GM19467 (cell line): ENCODE results near the gene ACTR2.

ENCODE experiments used
- ATAC-seq: cut with Tn5 transposase; IDR thresholded peaks from one replicate; pipeline ENCODE4 v1.9.1; 2021; ENCODE audit warnings: mild to moderate bottlenecking, moderate library complexity; ENCODE audit not compliant: unreplicated experiment

ACTR2 gene

DNA sequence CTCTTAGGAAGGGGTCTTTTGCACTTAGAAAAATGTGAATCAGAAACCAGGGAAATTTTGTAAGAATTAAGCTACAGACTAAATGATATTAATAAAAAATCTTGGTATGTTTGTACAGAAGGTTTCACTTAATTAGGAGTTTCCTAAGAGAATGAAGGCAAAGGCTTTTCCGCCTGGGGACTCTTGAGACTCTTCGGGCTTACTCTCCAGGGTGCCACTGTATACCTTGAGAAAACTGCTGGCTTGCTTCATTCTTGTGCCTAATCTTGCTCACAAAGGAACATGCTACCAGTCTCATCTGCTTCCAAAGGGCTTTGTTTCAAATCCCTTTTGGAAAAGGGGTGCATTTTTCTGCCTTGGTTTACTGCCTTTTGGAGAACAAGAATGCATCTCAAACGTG, 49.5 kb downstream of the ACTR2 start:
- no peak for ATAC-seq

DNA sequence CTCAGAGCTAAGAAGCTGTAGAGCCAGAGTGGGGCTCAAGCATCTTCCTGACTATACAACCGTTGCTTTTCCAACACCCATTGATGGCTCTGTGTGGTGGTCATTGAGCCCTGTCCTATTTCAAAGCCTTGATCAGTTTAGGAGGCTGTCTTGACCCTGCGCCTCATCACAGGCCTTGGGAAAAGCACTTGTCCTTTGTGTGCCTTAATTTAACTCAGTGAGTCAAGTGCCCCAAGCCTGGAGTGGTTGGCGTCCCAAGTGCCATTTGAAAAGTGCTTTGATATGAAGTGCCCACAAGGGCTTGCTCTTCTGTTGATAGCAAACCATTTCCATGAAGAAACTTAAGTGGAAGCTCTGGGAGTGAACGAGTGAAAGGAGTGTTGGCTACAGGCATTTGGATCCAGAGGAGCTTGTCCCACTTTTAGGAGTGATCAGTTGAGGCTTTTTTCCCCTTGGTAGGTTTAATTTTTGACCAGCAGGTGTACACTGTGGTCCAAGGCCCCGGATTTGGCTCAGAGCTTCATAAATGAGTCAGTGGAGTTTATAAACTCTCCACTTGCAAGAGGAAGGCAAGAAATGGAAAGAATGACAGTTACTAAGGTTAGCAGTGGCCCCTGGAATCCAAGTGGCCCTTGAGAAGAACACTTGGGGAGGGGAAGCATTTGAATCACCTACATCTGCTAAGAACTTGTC, 50.3 kb downstream of the ACTR2 start:
- no peak for ATAC-seq

DNA sequence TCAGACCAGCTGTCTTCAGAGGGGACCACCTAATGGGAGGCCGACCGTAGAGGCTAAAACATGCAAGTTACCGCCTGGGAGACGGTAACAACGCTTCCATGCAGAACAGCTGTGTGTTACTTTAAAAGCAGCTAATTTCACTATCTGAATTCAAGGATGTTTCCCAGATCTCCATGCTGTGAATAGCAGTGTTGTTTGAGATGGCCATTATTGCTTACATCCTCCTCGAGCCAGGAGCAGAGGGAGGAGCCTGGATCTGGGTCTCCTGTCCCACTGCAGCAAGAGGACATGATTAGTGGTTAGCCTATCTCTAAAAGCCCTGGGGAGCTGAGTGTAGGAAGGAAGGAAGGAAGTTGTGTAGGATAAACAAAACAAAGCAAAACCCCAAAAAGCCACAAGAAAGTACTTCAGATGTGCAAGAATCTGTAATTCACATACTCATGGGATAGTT, 50.9 kb downstream of the ACTR2 start:
- no peak for ATAC-seq

DNA sequence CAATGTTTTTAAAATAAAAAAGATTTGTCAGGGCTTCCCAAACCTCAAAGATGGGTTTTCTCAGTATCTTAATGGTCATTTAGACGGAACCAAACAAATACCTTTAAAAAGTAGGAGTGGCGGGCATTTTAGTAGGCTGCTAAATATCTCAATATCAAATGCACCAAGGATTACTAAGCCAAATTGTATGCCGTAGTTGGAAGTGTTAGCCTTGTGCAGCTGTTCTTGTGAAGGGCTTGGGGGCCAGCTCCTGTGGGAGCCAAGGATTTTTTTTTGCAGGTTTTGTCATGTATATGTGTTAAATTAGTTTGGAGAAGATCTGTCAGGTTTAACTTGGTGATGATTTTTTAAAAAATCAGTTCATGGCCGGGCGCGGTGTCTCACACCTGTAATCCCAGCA, 52.1 kb downstream of the ACTR2 start:
- no peak for ATAC-seq

DNA sequence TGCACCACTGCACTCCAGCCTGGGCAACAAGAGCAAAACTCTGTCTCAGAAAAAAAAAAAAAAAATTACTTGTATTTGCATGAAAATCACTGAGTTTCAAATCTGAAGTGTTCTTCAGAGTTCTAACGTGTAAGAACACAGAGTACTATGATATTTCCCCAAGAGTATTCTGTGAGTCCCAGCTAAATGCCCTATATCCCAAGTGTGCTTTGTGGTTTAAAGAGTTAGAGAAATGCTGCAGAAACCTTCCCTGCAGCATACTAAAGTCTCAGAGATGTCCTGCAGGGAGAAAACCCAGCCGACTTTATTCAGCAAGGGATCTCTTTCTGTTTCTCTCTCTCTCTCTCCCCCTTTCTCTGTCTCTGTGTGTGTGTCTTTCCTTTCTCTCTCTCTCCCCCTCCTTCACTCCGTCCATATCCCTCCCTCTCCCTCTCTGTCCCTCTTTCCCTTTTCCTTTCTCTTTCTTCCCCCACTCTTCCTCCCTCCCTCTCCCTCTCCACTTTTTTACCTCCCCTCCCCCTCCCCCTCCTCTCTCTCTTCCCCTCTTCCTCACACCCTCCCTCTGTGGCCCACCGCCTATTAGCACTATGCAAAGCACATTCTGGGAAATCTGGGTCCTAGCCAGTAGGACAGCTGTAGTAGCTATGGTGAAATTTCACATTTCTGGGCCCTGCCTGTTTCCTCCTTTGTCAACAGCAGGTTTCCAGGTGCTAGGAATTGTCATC, 54.2 kb downstream of the ACTR2 start:
- ATAC-seq, result no peak

DNA sequence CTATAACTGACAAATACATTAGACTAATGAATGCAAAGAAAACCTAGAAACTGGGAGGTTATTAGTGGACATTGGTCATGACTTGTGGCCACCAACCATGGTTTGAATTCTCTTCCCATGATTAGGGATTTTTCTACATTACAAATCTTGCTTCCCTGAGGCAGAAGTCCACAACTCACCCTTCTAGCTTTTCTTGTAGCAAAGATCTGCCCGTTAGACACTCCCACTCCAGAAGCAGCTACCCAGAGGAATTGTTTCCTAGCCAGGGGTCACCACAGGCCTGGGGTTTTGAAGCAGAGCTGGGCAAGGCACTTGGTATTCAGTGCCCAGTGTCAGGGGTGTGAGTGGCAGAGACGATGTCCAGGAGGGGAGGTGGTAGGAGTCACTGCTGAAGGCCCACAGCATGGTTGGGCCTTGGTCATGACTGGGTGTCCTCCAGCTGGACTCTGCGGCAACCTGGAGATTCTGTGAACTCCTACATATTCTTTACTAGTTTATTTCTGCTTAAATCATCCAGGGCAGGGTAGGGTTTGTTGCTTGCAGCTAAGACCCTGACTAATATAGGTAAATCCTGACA, 54.9 kb downstream of the ACTR2 start:
- ATAC-seq, result no peak

DNA sequence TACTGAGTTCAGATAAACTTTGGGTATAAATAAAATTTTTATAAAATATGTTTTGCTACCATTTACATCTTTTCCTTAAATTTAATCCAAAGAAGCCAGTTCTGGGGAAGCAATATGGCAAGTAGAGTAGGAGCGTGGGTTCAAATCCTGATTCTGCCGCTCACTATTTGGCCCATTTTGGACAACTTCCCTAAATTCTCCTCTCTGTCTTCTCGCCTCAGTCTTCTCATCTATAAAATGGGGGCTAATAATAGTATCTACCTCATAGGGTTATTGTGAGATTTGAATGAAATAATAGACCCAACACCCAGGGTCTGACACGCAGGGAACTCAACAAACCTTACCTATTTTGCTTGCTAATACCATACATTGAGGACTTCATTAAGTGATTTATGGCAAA, 59.7 kb downstream of the ACTR2 start:
- no peak for ATAC-seq

DNA sequence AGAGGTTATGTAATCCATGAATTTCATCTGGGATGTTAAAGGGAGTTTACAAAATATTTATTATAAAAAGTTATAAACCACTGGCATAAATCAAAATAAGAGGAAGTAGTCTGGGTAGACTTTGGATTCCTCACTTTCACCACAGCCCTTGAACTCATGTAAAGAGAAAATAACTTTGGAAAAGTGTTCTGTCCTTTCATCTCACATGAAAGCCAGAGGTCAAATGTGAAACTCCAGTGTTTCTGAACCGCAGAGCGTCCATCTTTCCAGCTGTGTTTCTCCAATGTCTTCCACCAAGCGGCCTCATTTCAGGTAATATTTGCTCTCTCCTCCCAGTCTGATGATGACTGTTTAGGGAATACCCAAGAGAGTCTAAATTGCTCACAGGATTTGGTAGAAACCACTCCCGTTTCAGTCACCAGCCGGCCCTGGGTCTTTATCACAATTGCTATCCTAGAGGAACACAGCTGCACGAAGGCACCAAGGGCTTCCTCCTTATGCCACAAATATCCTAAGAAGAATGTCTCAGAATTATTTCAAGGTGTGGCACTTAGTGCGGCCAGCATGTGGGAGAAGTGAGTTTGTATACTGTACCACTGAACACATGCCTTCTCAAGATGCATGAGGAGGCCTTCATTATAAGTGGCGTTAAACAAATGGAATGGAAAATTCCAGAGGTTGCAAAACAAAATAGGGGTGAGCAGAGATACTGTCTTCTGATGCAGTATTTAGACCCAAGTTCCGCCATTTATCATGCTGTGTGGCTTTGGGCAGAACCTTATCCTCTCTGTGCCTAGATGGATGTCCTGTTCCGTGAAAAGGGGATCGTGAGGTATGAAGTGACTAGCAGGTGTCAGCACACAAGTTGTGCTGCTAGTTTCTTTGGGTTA, 63.8 kb downstream of the ACTR2 start:
- no peak for ATAC-seq

DNA sequence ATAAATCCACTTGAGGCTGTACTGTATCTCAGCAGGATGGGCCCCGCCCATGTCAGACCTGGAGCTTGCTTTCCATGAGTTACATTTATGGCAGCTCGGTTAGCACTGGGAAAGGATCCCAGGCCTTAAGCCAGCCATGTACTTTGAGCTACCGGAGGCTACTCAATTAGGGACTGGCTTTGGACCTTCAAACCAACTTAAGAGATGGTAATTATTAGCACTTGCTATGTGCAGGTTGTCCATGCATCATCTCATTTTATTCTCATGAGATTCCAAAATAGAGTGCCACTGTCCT, 64.4 kb downstream of the ACTR2 start:
- no peak for ATAC-seq

DNA sequence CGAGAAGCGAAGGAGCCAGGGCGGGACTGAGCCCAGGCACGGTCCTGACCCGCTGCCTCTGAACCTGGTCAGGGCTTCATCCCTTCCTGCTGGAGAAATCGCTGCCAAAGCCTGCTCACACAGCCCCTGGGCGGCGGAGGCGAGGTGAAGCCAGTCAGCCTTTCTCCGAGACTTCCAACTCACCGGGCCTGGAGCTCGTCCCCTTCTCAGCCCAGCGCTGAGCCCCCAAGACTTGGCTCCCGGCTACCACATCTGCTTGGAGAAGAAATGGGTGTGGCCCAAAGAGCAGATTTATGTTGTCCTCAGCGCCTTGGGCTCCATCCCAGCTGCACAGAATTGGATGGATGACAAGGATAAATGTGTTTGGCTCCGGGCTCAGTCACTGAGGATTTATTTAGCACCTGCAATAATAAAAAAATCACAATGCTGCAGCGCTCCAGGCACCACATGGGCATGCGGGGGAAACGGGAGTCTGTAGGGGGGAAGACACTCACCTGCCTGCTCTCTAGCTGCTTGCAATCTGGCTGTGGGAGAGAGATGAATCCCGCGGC, 64.9 kb downstream of the ACTR2 start:
- no peak for ATAC-seq

DNA sequence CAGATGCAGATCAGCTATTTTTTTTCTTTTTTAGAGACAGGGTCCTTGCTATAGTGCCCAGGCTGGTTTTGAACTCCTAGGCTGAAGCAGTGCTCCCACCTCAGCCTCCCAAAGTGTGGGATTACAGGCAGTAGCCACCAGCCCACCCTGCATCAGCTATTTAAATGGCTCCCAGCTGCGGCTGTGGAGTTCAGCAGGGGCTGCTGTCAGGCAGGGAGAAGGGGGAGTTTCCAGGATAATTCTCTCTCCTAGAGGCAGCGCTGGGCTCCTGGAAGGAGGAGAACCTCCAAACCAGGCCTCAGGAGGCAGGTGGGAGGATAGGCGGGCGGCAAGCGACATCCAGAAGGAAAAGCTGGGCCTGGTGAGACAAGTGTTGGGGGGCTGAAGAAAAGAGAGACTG, 65.7 kb downstream of the ACTR2 start:
- no peak for ATAC-seq

DNA sequence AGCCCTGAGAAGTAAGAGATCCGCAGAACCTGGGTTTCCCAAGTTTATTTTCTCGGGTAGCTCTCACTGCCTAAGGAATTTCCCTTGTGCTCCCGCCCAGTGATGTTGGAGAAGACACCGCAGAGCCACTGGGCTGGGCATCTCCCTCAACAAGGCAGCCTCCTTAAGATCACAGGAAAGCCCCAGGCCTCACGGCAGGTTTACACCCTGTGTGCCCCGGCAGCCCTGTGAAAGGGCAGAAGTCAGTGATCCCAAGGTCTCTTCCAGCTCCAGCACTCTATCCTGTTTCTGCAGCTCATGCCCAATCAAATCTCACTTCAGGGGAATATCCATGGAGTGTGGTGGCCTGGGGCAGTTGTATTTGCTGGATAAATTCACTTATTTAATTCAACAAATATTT, 66.5 kb downstream of the ACTR2 start:
- no peak for ATAC-seq

DNA sequence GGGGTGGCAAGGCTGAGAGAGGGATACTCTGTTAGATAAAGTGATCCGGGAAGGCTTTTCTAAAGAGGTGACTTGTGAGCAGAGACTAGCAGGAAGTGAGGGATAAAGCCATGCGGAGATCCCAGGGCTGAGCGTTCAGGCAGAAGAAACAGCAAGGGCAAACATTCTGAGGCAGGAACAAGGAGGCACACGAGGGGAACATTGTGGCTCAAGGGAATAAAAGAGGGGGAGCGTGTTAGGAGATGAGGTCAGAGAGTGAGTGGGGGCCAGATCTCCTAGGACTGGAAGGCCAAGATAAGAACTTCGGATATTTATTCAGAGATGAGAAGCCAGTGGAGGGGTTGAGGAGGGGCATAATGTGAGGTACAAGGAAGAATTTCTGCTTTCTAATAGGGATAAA, 67.1 kb downstream of the ACTR2 start:
- ATAC-seq, result no peak

DNA sequence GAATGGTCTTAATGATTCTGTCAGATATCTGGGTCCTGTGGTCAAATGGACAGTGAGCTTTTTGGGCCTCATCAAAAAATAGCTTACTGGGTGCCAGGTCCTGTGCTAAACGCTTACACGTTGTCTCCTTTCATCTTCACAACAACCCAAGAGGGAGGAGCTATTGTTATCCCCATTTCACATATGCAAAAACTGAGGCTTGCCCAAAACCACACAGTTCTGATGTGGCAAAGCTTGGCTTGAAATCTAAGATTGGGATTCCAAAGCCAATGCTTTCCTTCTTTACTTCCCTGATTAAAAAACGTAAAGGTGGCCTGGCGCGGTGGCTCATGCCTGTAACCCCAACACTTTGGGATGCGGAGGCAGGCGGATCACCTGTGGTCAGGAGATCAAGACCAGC, 69.3 kb downstream of the ACTR2 start:
- ATAC-seq, result no peak

DNA sequence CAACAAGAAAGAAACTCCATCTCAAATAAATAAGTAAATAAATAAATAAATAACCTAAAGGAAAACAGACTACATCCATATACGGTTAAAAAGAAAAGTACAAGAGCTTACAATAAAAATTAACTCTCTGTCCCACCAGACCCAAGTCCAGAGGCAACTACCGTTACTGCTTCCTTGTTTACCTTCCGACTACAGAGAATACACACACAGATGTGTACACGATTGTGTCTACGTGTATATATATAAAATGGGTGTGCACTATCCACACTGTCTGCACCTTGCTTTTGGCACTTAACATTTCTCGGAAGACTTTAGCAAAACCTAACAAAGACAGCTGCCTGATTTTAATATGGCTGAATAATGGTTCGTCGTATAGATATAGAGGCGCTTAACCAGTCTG, 69.9 kb downstream of the ACTR2 start:
- ATAC-seq, result no peak

DNA sequence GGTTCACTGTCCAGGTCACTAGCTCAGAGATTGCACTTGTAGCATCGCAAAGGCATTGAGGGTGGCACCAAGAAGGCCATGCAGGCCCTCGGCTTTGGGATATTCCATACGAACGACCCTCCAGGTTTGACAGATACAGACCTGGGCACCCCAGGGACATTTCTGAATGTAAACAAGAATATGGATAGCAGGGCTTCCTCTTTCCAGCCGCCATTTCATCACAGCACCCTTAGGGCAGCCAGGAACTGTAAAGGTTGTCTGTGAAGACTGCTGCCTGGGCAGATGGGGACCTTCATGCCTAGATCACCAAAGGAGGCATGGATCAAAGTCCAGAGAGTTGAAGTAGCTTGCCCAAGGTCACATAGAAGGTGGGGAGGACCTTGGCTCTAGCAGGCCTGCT, 70.5 kb downstream of the ACTR2 start:
- ATAC-seq, result no peak

DNA sequence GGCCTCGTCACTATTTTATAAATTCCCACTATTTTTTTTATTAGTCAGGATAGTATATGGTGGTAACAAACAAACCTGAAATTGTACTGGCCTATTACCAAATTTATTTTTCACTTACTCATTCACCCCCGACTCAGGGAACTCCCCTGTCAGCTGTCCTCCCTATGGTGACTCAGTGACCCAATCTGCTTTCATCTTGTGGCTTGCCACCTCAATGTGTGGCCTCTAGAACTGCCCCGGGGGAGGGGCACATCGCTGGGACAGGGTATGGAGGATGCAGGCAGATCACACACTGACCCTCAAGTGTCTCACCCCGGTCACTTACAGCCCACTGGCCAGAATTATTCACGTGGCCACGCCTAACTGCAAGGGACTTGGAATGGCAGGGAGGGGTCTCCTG, 71.6 kb downstream of the ACTR2 start:
- no peak for ATAC-seq

DNA sequence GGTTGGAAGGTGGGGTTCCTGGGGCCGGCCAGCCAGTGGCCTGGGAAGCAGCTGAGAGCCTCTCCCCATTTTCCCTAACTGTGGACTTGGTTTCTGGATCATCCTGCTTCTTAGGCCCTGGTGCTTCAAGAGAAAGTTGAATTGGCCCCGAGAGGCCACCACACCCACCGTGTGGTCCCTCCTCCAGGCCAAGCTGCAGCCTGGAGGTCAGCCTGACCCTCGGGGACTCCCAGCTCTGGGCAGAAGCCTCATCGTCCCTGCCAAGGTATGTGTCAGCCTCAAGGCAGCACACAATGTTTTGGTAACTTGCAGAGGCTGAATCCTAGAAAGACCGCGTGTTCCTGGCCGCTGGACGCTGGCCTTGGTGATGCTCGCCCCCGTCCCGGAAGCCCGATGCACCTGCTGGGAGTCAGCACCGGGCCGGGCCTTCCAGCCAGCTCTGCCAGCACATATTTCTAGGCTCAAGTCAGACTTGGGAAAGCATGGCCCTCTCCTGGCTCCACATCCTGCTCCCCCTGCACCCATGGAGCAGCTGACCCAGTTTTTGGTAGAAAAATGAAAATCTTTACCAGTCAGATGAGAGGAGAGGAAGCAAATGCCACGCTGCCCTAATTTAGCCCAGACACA, 72.6 kb downstream of the ACTR2 start:
- ATAC-seq, result no peak

DNA sequence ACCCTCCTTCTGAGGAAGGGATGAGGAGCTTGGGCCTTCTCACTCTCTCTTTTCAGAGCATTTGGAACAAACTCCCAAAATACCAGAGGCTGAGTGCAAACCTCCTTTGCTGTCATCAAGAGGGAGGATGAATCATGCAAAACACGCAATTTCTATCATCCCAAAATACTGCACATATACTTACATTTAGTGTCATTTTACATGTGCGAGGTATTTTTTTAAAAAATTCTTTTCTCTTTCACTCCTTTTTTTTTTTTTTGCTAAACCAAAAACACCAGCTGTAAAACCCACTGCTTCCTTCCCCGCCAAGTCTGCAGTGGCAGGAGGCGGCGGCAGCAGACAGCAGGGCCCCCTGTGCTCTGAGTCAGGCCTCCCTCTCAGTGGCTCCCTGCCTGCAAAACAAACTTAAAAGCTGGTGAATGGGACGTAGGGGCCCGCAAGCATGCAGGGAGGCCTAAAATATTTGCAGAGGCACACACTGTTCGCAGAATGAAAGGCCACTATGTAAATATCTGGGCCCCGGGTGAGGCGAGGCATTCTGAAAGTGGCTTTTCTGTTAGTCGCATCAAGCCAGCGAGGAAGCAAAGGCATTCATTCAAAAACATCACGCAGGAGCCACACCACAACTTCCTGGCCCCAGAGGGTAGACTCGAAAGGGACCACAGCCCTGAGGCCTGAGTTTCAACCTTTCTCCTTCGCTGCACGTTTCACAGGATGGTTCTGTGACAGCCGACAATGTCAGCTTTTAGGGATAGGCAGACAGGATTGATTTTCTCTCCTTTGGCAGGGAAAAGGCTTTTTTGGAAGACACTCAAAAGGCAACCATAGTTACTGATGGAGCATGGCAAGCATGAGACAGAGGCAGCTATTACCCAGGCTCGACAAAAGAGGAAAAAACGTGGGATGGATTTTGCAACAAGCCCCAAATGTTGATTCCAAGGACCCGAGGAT, 73.4 kb downstream of the ACTR2 start:
- ATAC-seq, result peak; percentile 89

DNA sequence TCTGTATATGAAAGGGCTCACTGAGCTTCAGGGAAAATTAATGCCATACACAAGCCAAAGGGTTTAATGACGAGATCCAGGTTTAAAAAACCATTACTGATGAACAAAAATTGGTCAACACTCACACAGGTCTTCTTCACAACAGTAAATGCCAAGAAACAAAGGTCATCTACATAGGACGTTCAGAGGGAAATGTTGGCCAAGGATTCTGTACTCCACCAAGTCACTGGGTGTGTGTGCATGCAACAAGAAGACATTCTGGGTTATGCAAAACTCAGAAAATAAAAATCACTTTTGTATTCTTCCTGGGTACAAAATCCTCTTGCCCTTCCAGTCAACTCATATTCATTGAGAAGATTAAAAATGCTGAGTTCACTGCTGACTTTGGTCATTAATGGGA, 78.3 kb downstream of the ACTR2 start:
- no peak for ATAC-seq
